Measurements from ENCODE around the gene BOD1.

Gene BOD1

GRCh38 chr5:173625673-173626504, 9.4 kb upstream of the BOD1 start:
- no peak overlapping the region for H3K4me3 ChIP-seq (ENCODE audit: low read depth, low read length)
- peak; percentile 67 for TF ChIP-seq CTCF (IDR thresholded peaks at IDR 0.05; ENCODE audit: borderline replicate concordance, insufficient read depth, low read depth, low read length)

GRCh38 chr5:173625261-173625660, 8.8 kb upstream of the BOD1 start:
- TF ChIP-seq CTCF (IDR thresholded peaks at IDR 0.05; ENCODE audit: borderline replicate concordance, insufficient read depth, low read depth, low read length) = no peak
- no peak overlapping the region for H3K4me3 ChIP-seq (ENCODE audit: low read depth, low read length)

GRCh38 chr5:173624282-173624681, 7.8 kb upstream of the BOD1 start:
- TF ChIP-seq CTCF (IDR thresholded peaks at IDR 0.05; ENCODE audit: borderline replicate concordance, insufficient read depth, low read depth, low read length) = no peak
- H3K4me3 ChIP-seq (ENCODE audit: low read depth, low read length) = no peak overlapping the region

- TF ChIP-seq CTCF (IDR thresholded peaks at IDR 0.05; ENCODE audit: borderline replicate concordance, insufficient read depth, low read depth, low read length) = no peak
- no peak overlapping the region for H3K4me3 ChIP-seq (ENCODE audit: low read depth, low read length)
Measured at GRCh38 chr5:173623789-173624188, 7.3 kb upstream of the BOD1 start.

- no peak overlapping the region for H3K4me3 ChIP-seq (ENCODE audit: low read depth, low read length)
- no peak for TF ChIP-seq CTCF (IDR thresholded peaks at IDR 0.05; ENCODE audit: borderline replicate concordance, insufficient read depth, low read depth, low read length)
Measured at GRCh38 chr5:173623296-173623771, 6.9 kb upstream of the BOD1 start.

- TF ChIP-seq CTCF (IDR thresholded peaks at IDR 0.05; ENCODE audit: borderline replicate concordance, insufficient read depth, low read depth, low read length) = no peak
- H3K4me3 ChIP-seq (ENCODE audit: low read depth, low read length) = no peak overlapping the region
Measured at GRCh38 chr5:173622183-173623047, 6.0 kb upstream of the BOD1 start.
